GM19463 (cell line): ENCODE measurements around the gene OTOR.

Experiments used
- ATAC-seq: cut with Tn5 transposase; IDR thresholded peaks from one replicate; pipeline ENCODE4 v1.9.1; 2021; ENCODE audit warnings: mild to moderate bottlenecking, moderate library complexity; ENCODE audit not compliant: unreplicated experiment

OTOR gene

DNA sequence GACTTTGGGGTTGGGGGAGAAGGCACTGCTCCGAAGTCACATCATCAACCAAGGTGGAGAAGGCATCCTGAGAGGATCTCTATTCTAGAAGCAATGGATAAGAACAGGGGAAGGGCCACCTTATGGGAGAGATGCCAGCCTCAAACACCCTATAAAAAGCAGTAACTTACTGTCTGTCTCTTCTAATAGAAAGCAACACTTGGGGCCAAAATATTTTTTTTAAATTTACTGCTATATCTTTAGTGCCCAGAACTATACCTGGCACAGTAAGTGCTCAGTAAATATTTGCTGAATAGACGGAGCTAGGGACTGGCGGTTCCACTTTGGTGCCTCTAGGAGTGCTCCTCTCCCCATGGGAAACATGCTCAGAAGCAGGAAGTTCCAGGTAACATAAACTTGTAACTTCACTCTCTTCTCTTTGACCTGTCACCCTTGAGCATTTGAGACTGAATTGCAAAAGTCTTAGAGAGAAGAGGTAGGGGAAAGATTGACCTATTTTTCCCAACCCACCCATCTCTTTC lies 807 bp upstream of the OTOR start:
- no peak for ATAC-seq

- ATAC-seq: no peak
Measured at GRCh38 chr20:16749573-16749972, 1.4 kb downstream of the OTOR start.

DNA sequence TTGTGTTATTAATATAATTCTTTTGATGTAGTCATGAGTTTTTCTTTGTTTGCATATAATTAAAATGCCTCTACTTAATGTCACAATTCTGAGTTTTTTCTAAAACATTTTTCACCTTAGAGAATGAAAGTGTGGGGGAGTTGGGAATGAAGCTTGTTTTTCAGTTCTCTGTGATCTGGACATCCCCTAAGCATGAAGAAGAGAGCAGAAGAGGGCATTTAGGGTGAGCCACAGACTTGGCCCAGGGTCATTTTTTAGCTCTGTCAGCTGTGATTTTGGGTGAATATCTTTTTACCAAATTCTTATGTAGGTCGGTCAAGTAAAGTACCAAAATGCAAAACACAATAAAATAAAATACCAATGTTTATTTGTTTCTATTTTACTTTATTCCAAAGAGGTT lies 3.9 kb downstream of the OTOR start:
- no peak for ATAC-seq

DNA sequence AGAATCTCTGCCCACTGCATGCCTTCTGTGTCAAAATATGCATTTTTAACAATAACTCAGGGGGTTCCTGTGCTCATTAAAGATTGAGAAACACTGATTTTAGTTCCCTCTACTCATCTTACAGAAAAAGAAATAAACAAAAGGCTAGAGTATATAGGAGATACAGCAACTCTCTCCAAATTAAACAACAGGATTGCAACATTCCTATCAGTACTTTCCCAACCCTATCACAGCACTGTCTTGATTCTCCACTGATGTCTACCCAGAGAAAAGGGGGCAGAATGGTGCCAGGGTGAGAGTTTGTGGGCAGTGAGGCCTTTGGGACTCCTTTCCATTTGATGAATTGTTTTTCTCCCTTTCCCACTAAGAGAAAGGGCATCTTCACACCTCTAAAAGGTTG lies 4.7 kb downstream of the OTOR start:
- ATAC-seq: no peak

DNA sequence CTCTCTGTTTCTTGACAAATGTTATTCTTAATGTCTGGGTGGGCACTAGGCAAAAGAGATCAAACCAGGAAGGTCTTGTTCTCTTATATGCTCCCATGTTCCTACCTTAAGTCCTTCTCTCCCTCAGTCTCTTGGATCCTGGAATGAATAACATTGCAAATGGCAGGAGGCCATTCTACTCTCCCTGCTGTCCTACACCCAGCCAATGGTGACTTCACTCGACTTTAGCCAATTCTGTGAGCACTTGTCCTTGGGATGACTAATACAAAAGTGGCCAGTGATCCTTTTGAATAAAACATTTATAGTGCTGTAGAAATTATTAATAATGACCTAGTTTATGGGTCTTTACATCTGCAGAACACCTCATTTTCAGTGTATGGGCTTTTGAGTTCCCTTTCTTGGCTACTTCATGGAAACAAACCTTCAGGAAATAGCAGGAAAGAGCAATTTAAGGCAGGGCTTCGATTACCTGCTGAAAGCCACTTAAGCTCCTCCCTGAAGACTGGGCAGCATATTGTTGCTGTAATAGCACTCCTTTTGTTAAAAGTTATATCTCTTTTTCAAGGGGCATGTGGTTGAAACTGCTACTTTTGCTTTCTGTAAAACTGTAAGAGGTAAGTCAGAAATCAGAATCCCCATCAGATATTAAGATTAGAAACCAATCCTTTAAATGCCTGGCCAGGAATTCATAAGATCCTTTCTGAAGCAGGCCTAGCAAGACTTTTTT lies 10.5 kb downstream of the OTOR start:
- no peak for ATAC-seq

- ATAC-seq: no peak
Measured at GRCh38 chr20:16759181-16759563, 11.0 kb downstream of the OTOR start.

- no peak for ATAC-seq
Measured at GRCh38 chr20:16760431-16761304, 12.5 kb downstream of the OTOR start.

DNA sequence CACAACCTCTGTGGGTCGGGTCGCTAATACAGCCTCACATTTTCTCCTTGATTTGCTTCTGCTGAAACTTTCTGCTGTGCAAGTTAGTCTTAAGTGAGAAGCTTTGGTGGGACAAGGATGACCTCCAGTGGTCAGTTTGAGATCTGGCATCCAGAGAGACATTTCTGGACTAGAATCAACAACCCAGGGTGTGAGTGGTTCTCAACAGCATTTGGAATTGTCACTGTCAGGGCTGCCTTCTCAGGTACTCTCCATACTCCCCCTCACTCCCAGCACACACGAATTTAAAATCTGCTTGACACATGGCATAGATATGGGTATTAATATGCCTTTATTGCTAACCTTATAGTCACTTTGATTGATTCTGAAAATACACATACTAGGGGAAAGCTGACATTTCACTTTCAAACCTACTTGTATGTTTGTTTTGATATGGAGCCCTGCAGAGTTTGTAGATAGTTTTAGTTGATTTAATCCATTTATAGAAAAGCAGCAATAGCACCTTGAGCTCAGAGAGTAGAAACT lies 13.2 kb downstream of the OTOR start:
- peak; percentile 81 for ATAC-seq

- ATAC-seq: no peak
Measured at GRCh38 chr20:16764560-16764959, 16.4 kb downstream of the OTOR start.

GRCh38 chr20:16771213-16771612 lies 23.1 kb downstream of the OTOR start:
- no peak for ATAC-seq

- ATAC-seq: no peak
Measured at GRCh38 chr20:16775961-16776360, 27.8 kb downstream of the OTOR start.

DNA sequence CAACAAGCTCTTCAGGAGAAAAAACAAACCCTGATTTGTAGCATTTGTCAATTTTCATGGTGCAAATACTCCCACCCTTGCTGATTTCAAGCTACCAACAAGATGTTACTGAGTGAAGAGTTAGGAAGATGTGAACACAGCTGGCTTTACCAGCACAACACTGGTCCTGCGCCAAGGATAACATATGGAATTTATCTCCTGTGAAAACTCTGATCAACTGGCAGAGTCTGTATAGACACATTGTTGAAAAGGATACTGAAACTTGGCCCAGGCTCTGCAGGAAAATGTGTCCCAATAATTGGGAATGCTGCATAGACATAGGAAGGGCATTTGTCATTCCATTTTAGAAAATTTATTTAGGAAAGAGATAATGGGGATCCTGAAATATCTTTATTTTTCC lies 29.0 kb downstream of the OTOR start:
- no peak for ATAC-seq

DNA sequence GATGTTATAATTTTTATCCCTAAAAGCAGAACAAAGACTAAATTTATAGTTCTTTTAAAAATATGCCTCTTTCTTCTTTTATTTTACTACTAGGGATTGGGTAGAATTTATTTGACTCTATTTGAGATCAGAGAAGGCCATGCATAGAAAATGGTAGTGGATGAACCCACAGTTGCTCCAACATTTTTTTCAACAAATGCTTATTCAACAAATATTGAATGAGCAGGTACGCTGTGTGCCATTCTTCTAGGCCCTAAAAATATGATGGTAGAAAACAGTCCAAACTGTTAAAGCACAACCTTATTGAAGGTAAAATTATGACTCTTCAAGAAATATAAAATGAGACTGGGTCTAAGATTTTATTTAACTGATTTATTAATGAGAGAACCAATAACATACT lies 30.0 kb downstream of the OTOR start:
- no peak for ATAC-seq

DNA sequence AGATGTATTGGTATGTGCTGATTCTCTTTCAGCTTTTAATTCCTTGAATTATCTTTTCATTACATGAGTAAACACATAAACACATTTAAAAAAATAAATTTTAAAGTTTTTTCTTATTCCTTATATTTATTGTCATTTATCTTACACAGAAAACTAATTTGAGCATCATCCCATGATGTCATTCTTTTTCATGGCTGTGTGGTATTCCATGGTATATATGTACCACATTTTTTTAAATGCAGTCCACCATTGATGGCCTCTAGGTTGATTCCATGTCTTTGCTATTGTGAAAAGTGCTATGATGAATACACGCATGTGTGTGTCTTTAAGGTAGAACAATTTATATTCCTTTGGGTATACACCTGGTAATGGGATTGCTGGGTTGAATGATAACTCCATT lies 33.3 kb downstream of the OTOR start:
- ATAC-seq: no peak

GRCh38 chr20:16785226-16785625 lies 37.1 kb downstream of the OTOR start:
- ATAC-seq: no peak
